ENCODE data around the gene SLF2.

DNA sequence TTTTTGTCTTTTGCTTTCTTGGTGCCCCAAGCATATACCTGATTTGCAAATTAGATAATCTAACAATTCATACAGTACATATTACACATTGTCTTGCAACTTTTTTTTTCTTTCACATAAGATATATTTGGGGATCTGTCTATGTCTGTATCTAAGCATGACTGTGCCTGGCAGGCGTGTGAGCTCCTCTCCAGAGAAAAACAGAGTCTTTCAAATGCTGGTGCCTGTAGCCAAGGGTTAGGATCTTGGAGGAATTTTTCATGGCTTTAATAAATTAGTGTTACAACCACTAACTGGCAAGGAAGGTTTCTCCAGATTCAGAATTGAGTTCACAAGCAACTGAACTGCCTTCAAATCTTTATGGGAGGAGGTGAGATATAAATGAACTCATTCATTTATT is 14.8 kb upstream of the SLF2 start:
- no peak for TF ChIP-seq CTCF (IDR thresholded peaks at IDR 0.05; ENCODE audit: low read length)
- no peak for TF ChIP-seq EZH2 (IDR thresholded peaks at IDR 0.05; ENCODE audit: borderline replicate concordance, low read length)
